GM12864 (cell line): ENCODE data around the gene VCPKMT.

ENCODE experiments used
- DNase-seq: peaks from one replicate; pipeline ENCODE4 v3.0.0-alpha.2; 2011; ENCODE audit warnings: low read depth
- H3K4me3 ChIP-seq: 2 replicates; pipeline ENCODE4 v1.5.1; 2011; ENCODE audit warnings: mild to moderate bottlenecking, low read depth, low read length, control low read depth
- CTCF ChIP-seq: IDR thresholded peaks from 2 replicates; pipeline ENCODE4 v1.5.1; 2011; ENCODE audit warnings: low read depth, mild to moderate bottlenecking, moderate library complexity, low read length, control low read depth, inconsistent platforms; ENCODE audit errors: missing control alignments

The VCPKMT gene

GRCh38 chr14:50061664-50062437 lies 54.5 kb downstream of the VCPKMT start:
- peak overlapping the region; percentile 49 for H3K4me3 ChIP-seq
- DNase-seq, result peak; percentile 84
- TF ChIP-seq CTCF, result no peak

- TF ChIP-seq CTCF, result no peak
- H3K4me3 ChIP-seq, result no peak overlapping the region; the same call in 1 of the 2 replicates
- no peak for DNase-seq
Measured at GRCh38 chr14:50060871-50061663, 55.3 kb downstream of the VCPKMT start.

GRCh38 chr14:50059763-50060616 lies 56.4 kb downstream of the VCPKMT start:
- no peak for DNase-seq
- TF ChIP-seq CTCF, result no peak
- no peak overlapping the region for H3K4me3 ChIP-seq
